Stimulated activated CD4-positive, alpha-beta T cell treated with anti-CD3 and anti-CD28 coated beads, Interleukin-15, amount 100 ng/mL, for 24 hours (primary cell): ENCODE measurements around the gene CCDC178.
"Not testable (repeated sequence)": the region's sequence is repeated elsewhere in the genome, so short reads cannot be mapped to it uniquely, and the experiment has no call there.

ENCODE experiments used
- DNase-seq: peaks from one replicate; pipeline ENCODE4 v3.0.0-alpha.2; 2020

The CCDC178 gene

GRCh38 chr18:33350256-33350655 is 90.3 kb downstream of the CCDC178 start:
- DNase-seq = no peak

- not testable (repeated sequence) for DNase-seq
Observed at GRCh38 chr18:33339733-33340132, 100.8 kb downstream of the CCDC178 start.

GRCh38 chr18:33334781-33335180 is 105.7 kb downstream of the CCDC178 start:
- DNase-seq = no peak

GRCh38 chr18:33330711-33331110 is 109.8 kb downstream of the CCDC178 start:
- no peak for DNase-seq

GRCh38 chr18:33326975-33327374 is 113.5 kb downstream of the CCDC178 start:
- no peak for DNase-seq

GRCh38 chr18:33317640-33318039 is 122.9 kb downstream of the CCDC178 start:
- no peak for DNase-seq

- no peak for DNase-seq
Observed at GRCh38 chr18:33316146-33316587, 124.4 kb downstream of the CCDC178 start.

- DNase-seq = no peak
Observed at GRCh38 chr18:33307520-33307919, 133.0 kb downstream of the CCDC178 start.

- no peak for DNase-seq
Observed at GRCh38 chr18:33304277-33304676, 136.2 kb downstream of the CCDC178 start.

- no peak for DNase-seq
Observed at GRCh38 chr18:33291539-33291938, 149.0 kb downstream of the CCDC178 start.

- DNase-seq = no peak
Observed at GRCh38 chr18:33288082-33288716, 152.3 kb downstream of the CCDC178 start.

- DNase-seq = no peak
Observed at GRCh38 chr18:33282709-33283333, 157.7 kb downstream of the CCDC178 start.

GRCh38 chr18:33282142-33282541 is 158.4 kb downstream of the CCDC178 start:
- DNase-seq = no peak

GRCh38 chr18:33277431-33277830 is 163.1 kb downstream of the CCDC178 start:
- no peak for DNase-seq

- DNase-seq = no peak
Observed at GRCh38 chr18:33275843-33276242, 164.7 kb downstream of the CCDC178 start.

- DNase-seq = no peak
Observed at GRCh38 chr18:33270297-33270696, 170.2 kb downstream of the CCDC178 start.

GRCh38 chr18:33269223-33269622 is 171.3 kb downstream of the CCDC178 start:
- no peak for DNase-seq

GRCh38 chr18:33264566-33264965 is 176.0 kb downstream of the CCDC178 start:
- DNase-seq = no peak

- DNase-seq = no peak
Observed at GRCh38 chr18:33239298-33239697, 201.2 kb downstream of the CCDC178 start.

- DNase-seq = no peak
Observed at GRCh38 chr18:33232318-33232626, 208.2 kb downstream of the CCDC178 start.

GRCh38 chr18:33231474-33232317 is 208.8 kb downstream of the CCDC178 start:
- peak; percentile 70 for DNase-seq

GRCh38 chr18:33212363-33212762 is 228.2 kb downstream of the CCDC178 start:
- DNase-seq = no peak

- no peak for DNase-seq
Observed at GRCh38 chr18:33210575-33211189, 229.8 kb downstream of the CCDC178 start.

- no peak for DNase-seq
Observed at GRCh38 chr18:33205777-33206176, 234.7 kb downstream of the CCDC178 start.
